ENCODE measurements around the gene PELI2. TPM values are rescaled to one million over a fixed set of nuclear protein-coding genes. Genes with fewer than 3 reads are reported as not detected.

PELI2 gene
- total RNA-seq, 1 experiment from 2014 or later, result 0.19 TPM

- CTCF ChIA-PET, result interaction anchor here (0.5 to 1.0 kb wide), 2 partner anchors 15 to 78 kb away, joined by 3 to 5 read pairs; no protein-coding TSS in a partner anchor
- H3K27ac Mint-ChIP-seq (ENCODE audit: low read depth, unreplicated experiment), result no peak overlapping the region
- intact Hi-C loops (cut with micrococcal nuclease), result no loop called here
- no peak for TF ChIP-seq CTCF (IDR thresholded peaks at IDR 0.05; ENCODE audit: unreplicated experiment)
- H3K4me1 Mint-ChIP-seq (ENCODE audit: insufficient read depth, unreplicated experiment), result peaks cover 4% of the 10 kb centered on the region
- peaks cover 87% of the 10 kb centered on the region for H3K27me3 Mint-ChIP-seq (ENCODE audit: insufficient read depth, unreplicated experiment)
- no peaks in the 10 kb centered on the region for H3K36me3 Mint-ChIP-seq (ENCODE audit: insufficient read depth, unreplicated experiment)
- POLR2A ChIA-PET, result interaction anchor here (1.1 to 1.5 kb wide), 2 partner anchors 9 to 32 kb away, joined by 3 read pairs; no protein-coding TSS in a partner anchor
- no peaks in the 10 kb centered on the region for H3K9me3 Mint-ChIP-seq (ENCODE audit: unreplicated experiment)
- DNase-seq (ENCODE audit: unreplicated experiment), result no peak
- H3K4me3 Mint-ChIP-seq (ENCODE audit: unreplicated experiment), result no peak overlapping the region
- no TSS peak for BruUV-seq (replicated peaks)
These were observed 18.6 kb downstream of the PELI2 start for GRCh38 chr14:56136571-56137452.

GRCh38 chr14:56137453-56137807 lies 19.2 kb downstream of the PELI2 start:
- ChIA-PET CTCF (interaction anchor here (0.5 to 1.0 kb wide), 2 partner anchors 14 to 78 kb away, joined by 3 to 5 read pairs; no protein-coding TSS in a partner anchor), POLR2A (interaction anchor here (0.7 to 1.1 kb wide), 2 partner anchors 8 to 184 kb away, joined by 3 read pairs; no protein-coding TSS in a partner anchor)
- no peak for TF ChIP-seq CTCF (IDR thresholded peaks at IDR 0.05; ENCODE audit: unreplicated experiment)
- no peak overlapping the region for H3K4me3 Mint-ChIP-seq (ENCODE audit: unreplicated experiment)
- no peak overlapping the region for H3K27ac Mint-ChIP-seq (ENCODE audit: low read depth, unreplicated experiment)
- no peak for DNase-seq (ENCODE audit: unreplicated experiment)
- no peaks in the 10 kb centered on the region for H3K9me3 Mint-ChIP-seq (ENCODE audit: unreplicated experiment)
- no TSS peak for BruUV-seq (replicated peaks)
- peaks cover 81% of the 10 kb centered on the region for H3K27me3 Mint-ChIP-seq (ENCODE audit: insufficient read depth, unreplicated experiment)
- intact Hi-C loops (cut with micrococcal nuclease), result no loop called here
- peaks cover 4% of the 10 kb centered on the region for H3K4me1 Mint-ChIP-seq (ENCODE audit: insufficient read depth, unreplicated experiment)
- H3K36me3 Mint-ChIP-seq (ENCODE audit: insufficient read depth, unreplicated experiment), result no peaks in the 10 kb centered on the region

- Mint-ChIP-seq H3K27ac (ENCODE audit: low read depth, unreplicated experiment) (no peak overlapping the region), H3K4me1 (ENCODE audit: insufficient read depth, unreplicated experiment) (peaks cover 4% of the 10 kb centered on the region), H3K4me3 (ENCODE audit: unreplicated experiment) (no peak overlapping the region), H3K36me3 (ENCODE audit: insufficient read depth, unreplicated experiment) (no peaks in the 10 kb centered on the region), H3K27me3 (ENCODE audit: insufficient read depth, unreplicated experiment) (peaks cover 80% of the 10 kb centered on the region), H3K9me3 (ENCODE audit: unreplicated experiment) (no peaks in the 10 kb centered on the region)
- ChIA-PET POLR2A (interaction anchor here (0.7 kb wide), 1 partner anchor 183 kb away, joined by 3 read pairs; no protein-coding TSS in a partner anchor), CTCF (interaction anchor here (0.5 to 1.0 kb wide), 2 partner anchors 14 to 77 kb away, joined by 3 to 5 read pairs; no protein-coding TSS in a partner anchor)
- no TSS peak for BruUV-seq (replicated peaks)
- DNase-seq (ENCODE audit: unreplicated experiment), result no peak
- TF ChIP-seq CTCF (IDR thresholded peaks at IDR 0.05; ENCODE audit: unreplicated experiment), result no peak
- intact Hi-C loops (cut with micrococcal nuclease), result no loop called here
These were observed 19.6 kb downstream of the PELI2 start for GRCh38 chr14:56137849-56138248.

- DNase-seq (ENCODE audit: unreplicated experiment), result no peak
- Mint-ChIP-seq H3K9me3 (ENCODE audit: unreplicated experiment) (no peaks in the 10 kb centered on the region), H3K4me1 (ENCODE audit: insufficient read depth, unreplicated experiment) (no peaks in the 10 kb centered on the region), H3K27me3 (ENCODE audit: insufficient read depth, unreplicated experiment) (peaks cover 71% of the 10 kb centered on the region), H3K4me3 (ENCODE audit: unreplicated experiment) (no peak overlapping the region), H3K27ac (ENCODE audit: low read depth, unreplicated experiment) (no peak overlapping the region), H3K36me3 (ENCODE audit: insufficient read depth, unreplicated experiment) (no peaks in the 10 kb centered on the region)
- POLR2A ChIA-PET, result no interaction called here
- BruUV-seq (replicated peaks), result no TSS peak
- no peak for TF ChIP-seq CTCF (IDR thresholded peaks at IDR 0.05; ENCODE audit: unreplicated experiment)
- CTCF ChIA-PET, result no interaction called here
- intact Hi-C loops (cut with micrococcal nuclease), result no loop called here
These were observed 20.7 kb downstream of the PELI2 start for GRCh38 chr14:56138928-56139327.
